Erythroblast (primary cell): Measurements from ENCODE around the gene RPL36.

Source experiments
- DNase-seq, 2 experiments: peaks; one replicate each; lab custom pipeline; 2025; lab: John Stamatoyannopoulos, UW
- GATA1 ChIP-seq: IDR thresholded peaks from 2 replicates; pipeline ENCODE4 v1.6.1; 2011; ENCODE audit warnings: low read depth, mild to moderate bottlenecking, control low read depth, low read length, moderate library complexity
- POLR2A ChIP-seq: IDR thresholded peaks from 2 replicates; pipeline ENCODE4 v1.6.1; 2011; ENCODE audit warnings: mild to moderate bottlenecking, low read length

The RPL36 gene

DNA sequence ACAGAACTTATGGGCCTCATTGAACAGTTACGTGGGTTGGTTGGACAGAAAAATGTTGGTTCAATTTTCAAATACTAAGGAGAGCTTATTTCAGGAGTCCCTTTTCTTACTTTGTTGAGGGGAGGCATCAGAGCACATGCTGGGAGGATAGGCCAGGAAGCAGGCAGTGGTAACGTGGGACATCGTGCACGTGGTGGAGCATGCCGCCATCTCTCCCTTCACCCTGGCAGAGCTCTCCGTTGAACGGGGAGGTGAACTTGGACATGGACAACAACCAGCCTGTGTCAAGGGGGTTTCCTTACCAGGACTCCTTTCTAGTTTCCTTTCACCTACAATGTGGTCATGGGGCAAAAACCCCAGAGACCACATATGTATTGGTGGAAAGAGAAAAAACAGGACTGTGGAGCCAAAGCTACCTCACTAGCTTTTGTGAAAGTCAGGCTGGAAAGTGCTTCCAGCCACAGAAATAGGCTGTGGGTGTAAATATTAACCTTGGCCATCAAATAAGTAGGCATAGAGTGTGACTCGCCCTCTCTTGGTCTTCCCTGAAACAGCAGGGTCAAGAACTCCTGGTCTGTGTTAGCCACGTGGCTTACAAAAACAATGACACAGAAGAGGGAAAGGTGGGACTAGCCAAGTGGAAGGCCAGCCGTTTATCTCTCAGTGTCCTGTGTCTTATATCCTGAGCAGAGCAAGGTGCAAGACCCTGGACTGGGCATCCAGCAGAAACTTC, 24.1 kb upstream of the RPL36 start:
- no peak for DNase-seq
- TF ChIP-seq GATA1 (no peak), POLR2A (no peak)

DNA sequence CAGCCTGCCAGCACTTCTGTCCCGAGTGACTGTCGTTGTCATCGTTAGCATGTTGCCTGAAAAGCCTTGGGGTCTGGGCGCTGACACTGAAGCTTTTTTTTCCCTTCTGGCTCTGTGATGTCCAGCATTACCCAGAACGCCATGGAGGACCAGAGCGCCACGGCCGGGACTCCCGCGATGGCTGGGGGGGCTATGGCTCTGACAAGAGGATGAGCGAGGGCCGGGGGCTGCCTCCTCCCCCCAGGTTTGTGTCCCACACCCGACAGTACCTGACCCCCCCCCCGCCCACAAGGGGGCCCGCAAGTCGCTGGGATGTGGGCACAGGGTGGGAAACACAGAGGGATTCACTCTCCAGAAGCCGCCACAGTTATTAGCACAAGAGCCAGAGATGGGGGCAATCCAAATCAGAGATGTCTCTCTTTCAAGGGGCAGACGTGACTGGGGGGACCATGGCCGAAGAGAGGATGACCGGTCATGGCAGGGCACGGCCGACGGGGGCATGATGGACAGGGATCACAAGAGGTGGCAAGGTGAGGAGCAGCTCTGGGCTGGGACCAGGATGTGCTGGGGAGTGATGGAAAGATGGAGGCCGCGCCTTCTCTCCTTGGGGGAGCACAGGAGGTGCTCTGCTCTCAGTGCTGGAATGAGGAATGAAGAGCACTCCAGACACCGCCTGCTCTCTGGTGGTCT, 23.0 kb upstream of the RPL36 start:
- DNase-seq, result no peak
- TF ChIP-seq GATA1 (no peak), POLR2A (no peak)

DNA sequence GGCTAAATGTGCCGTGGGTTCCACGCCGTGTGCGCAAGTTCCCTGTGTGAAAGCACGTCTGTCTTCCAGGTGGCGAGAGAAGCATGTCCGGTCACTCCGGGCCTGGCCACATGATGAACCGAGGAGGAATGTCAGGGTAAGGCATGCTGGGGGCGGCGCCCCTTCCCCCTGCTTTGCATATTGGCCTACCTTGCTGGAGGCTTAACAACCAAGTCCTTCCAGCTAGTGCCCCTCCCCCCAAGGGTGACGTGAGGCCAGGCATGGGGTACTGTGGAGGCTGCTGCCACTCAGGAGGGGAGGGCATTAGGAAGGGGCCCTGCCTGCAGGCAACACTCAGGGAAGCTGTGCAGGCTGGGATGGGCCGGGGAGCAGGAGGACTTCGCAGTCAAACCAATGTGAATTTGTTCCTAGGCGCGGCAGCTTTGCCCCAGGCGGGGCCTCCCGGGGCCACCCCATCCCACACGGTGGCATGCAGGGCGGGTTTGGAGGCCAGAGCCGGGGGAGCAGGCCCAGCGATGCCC, 22.3 kb upstream of the RPL36 start:
- TF ChIP-seq GATA1 (no peak), POLR2A (no peak)
- DNase-seq, result no peak

DNA sequence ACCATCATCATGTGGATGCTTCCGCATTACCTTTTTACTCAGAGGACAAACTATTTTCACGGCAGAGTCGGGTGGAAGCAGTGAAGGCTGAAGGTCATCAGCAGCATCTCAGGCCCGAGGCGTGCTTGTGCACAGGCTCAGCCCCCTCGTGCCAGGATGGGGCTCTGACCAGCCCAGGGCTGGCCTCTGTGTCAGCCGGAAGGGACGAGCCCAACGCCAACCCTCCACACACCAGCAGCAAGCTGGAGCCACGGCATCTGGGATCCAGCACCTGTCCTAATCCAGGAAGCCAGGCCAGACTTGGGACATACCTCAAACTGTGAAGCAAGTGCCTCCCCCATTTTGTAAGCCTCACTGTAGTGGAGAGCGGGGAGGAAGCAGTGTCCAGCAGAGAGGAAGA, 20.9 kb upstream of the RPL36 start:
- DNase-seq, result no peak
- no peak for TF ChIP-seq GATA1
- no peak for TF ChIP-seq POLR2A

DNA sequence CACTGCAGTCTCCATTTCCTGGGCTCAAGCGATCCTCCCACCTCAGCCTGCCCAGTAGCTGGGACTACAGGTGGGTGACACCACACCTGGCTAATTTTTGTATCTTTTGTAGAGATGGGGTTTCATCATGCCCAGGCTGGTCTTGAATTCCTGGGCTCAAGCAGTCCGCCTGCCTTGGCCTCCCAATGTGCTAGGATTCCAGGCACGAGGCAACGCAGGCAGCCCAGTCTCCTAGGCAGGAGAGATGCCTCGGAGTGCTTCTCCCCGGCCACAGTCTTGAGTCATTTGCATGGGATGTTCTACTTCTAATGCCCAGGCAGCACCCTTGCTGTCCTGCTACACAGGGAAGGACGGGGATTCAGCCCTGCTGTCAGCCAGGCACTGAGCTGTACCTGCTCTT, 18.5 kb upstream of the RPL36 start:
- no peak for DNase-seq
- TF ChIP-seq GATA1 (no peak), POLR2A (no peak)

DNA sequence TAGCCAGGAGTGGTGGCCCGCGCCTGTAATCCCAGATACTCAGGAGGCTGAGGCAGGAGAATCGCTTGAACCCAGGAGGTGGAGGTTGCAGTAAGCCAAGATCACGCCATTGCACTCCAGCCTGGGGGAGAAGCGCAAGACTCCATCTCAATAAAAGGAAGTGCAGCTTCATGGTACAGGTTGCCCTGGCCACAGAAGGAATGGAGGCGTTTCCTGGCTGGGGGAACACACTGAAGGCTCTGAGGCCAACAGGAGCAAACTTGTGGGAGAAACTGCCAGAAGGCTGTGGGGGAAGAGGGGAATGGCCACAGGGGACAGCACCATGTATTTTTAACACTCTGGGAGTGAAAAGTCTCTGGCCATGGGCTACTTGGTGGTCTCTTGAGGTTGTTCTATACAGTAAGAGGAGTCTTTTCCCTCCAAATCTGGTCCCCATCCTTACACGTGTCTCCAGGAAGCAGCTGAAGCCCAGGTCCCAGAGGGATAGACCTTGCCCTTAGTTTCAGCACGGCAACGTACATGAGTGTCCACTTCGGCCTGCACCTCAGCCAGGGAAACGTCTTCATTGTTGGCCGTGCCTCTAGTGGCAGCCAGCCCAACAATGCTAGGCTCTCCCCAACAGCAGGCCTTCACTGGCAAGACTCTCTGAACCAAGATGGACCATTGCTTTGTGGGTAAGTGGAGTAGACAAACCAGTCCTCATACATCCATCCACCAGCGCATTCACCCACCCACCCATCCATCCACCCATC, 17.2 kb upstream of the RPL36 start:
- no peak for TF ChIP-seq POLR2A
- TF ChIP-seq GATA1, result no peak
- DNase-seq, result no peak

DNA sequence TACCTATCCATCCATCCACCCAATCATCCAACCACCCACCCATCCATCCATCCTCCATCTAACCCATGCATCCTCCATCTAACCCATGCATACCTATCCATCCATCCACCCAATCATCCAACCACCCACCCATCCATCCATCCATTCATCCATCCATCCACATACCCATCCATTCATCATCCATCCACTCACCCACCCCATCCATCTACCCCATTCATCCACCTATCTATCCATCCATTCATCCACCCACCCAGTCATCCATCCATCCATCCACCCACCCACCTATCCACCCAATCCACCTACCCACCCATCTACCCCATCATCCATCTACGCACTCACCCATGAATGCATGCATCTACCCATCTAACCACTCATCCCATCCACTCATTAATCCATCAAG, 16.3 kb upstream of the RPL36 start:
- DNase-seq, result no peak
- TF ChIP-seq POLR2A (no peak), GATA1 (no peak)

DNA sequence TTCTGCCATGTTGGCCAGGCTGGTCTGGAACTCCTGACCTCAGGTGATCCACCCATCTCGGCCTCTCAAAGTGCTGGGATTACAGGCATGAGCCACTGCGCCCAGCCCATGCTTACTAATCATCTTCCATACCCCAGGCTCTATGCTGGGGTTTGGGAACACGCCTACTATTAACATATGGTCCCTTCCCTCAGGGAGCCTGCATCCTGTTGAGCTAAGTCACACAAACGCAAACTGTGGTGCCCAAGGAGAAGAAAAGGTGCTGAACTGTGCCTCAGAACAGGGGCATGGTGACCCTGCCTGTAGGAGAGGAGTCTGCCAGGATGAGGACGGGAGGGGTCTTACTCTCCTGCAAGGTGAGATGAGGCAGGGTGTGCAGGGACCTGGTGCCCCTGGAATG, 15.4 kb upstream of the RPL36 start:
- DNase-seq, result no peak
- no peak for TF ChIP-seq GATA1
- TF ChIP-seq POLR2A, result no peak

DNA sequence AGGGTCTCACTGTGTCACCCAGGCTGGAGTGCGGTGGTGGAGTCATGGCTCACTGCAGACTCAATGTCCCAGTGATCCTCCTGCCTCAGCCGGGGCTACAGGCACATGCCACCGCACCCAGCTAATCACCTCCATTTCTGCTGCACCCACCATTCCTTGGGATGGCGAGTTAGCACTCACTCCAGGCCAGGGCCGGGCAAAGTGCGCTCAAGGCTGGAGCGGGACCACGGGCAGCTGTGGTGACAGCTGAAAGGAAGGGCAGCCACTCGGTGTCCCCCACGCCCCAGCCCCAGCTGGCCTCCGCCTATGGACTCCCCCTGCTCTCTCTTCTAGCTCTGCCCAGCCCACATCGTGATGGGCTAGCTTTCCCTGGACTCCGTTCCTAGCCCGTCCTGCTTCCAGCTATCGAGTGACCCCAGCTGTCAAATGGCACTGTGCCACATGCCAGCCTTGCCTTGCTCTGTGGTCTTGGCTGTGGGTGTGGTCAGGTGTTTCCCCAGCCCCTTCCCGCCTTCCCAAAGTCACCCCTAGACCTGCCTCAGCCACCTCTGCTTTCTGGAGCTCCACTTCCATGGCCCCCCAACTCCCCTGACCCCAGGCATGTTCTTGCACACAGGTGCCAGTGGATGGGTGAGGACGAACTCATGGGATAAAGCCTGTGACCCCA, 13.9 kb upstream of the RPL36 start:
- no peak for DNase-seq
- TF ChIP-seq POLR2A, result no peak
- TF ChIP-seq GATA1, result no peak

DNA sequence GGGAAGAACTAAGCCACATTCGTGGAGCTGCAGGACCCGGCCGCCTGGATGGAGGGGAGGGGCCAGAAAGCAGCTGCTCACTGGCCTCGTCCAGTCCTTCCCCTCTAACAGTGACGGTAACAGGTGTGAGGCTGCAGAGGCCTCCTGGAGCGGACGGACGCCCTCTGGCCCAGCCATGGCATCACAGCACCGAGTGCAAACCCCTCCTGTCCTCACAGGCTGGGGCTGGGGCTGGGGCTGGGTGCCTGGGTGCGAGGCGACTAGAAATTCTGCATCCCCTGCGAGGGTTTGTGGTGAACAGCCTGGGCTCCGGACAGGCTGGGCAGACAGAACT, 13.4 kb upstream of the RPL36 start:
- TF ChIP-seq GATA1 (no peak), POLR2A (no peak)
- no peak for DNase-seq

DNA sequence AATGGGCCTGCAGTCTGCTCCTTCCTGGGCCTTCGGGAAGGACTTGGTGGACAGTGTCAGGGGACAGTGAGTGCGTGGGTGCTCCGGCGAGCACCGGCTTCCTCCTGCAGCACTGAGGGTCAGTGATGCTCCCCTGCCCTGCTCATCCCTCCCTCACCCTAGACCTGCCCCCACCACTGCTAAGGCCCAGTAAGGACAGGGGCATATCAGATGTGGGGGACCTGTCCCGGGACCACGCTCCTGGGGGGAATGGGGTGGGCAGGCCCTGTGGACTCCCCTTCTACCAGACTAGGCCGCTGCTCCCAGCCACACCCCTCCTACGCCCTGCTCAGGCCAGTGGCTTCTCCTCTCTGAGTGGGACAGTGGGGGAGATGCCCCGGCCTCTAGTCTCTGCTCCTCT, 13.0 kb upstream of the RPL36 start:
- TF ChIP-seq POLR2A (no peak), GATA1 (no peak)
- no peak for DNase-seq

DNA sequence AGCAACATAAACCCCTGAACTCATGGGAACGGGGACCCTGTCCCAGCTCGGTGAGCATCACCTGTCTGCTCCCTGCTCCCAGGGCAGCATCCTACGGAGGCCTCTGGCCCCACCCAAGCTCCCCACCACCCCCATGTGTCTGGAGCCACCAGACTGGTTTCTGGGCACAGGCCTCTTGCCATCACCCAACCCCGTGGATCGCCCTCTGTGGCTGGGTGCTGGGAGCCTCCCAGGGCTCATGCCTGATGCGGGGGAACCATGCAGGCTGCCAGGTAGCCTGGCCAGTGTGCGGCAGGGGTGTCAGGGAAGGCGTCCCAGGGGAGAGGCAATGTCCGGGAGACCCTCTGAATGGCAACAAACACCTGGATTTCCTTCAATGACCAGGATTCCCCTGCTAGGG, 12.5 kb upstream of the RPL36 start:
- TF ChIP-seq POLR2A, result no peak
- TF ChIP-seq GATA1, result no peak
- DNase-seq, result no peak

DNA sequence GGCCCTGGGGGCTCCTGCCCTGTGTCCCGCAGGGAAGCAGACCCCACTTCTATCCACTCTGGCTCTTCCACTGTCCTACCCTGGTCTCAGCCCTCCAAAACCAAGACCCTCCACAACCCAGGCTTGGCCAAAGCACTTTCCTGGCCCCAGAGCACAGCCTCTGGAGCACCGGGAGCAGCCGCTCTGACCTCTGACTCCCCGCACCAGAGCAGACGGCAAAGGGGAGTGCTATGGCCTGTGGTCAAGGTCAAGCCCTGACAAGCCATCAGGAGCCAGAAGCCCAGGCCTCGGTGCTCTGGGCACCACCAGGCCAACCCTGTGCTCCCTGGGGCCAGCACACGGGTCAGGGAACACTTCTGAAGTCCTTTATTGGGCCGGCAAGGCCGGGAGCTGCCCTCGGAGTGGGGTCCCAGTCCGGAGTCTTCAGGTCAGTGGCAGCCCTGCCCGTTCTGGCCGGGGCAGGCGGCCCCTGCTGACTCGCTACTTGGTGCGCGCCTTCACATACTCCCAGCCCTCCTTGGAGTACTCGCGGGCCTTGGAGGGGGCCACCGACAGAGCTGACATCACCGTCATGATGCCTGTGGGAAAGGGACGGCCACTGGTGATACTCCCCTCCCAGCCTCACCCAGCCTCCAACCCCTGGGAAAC, 11.9 kb upstream of the RPL36 start:
- TF ChIP-seq GATA1, result no peak
- TF ChIP-seq POLR2A, result no peak
- DNase-seq, result no peak
